Pulmonary artery endothelial cell (primary cell): Measurements from ENCODE around the gene TUBAL3. TPM values are rescaled to one million over a fixed set of nuclear protein-coding genes. Genes with fewer than 3 reads are reported as not detected.

ENCODE experiments used
- DNase-seq: peaks from one replicate; pipeline ENCODE4 v3.0.0-alpha.2; 2011; ENCODE audit warnings: low read depth, low spot score
- total RNA-seq: library from RNA; depleted of rRNA; stranded (reverse); fragments of >200 nt; gene quantifications from 2 replicates; pipeline ENCODE4 v1.2.3, GENCODE V29; 2014

The TUBAL3 gene
- 0.11 and 0.73 TPM in 2 replicates for total RNA-seq

GRCh38 chr10:5404208-5405041 is at the start of gene TUBAL3:
TSS of gene TUBAL3 (minus strand) at chr10:5404828. CDS start at chr10:5404792, 36 bp downstream.
- DNase-seq = no peak

GRCh38 chr10:5453749-5454489 is 49.3 kb upstream of the TUBAL3 start:
- no peak for DNase-seq

- DNase-seq = no peak
Measured at GRCh38 chr10:5450605-5451384, 46.2 kb upstream of the TUBAL3 start.

DNA sequence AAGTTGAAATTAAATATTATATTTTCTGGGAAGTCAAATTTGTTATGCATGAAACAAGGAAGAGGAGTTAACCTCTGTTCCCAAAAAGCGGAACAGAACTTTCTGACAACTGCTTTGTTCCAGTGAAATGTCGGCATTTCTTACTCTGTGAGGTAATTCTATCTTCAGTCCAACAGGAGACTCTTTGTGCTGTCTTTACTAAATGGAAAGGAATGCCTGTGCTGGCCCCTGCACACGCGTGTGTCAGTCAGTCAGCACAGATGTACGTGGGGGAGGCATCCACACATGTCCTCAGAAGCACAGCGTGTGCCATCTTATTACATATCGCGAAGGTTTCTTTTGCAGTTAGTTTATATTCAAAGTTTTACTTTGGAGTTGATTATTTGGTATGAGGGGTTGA is 45.2 kb upstream of the TUBAL3 start:
- peak; percentile 30 for DNase-seq

- DNase-seq = no peak
Measured at GRCh38 chr10:5449227-5449626, 44.6 kb upstream of the TUBAL3 start.

- no peak for DNase-seq
Measured at GRCh38 chr10:5448333-5449001, 43.8 kb upstream of the TUBAL3 start.

GRCh38 chr10:5447611-5448071 is 43.0 kb upstream of the TUBAL3 start:
- DNase-seq = no peak

GRCh38 chr10:5447056-5447455 is 42.4 kb upstream of the TUBAL3 start:
- DNase-seq = no peak

- peak; percentile 65 for DNase-seq
Measured at GRCh38 chr10:5446390-5446926, 41.8 kb upstream of the TUBAL3 start.

GRCh38 chr10:5445006-5445405 is 40.4 kb upstream of the TUBAL3 start:
- no peak for DNase-seq

DNA sequence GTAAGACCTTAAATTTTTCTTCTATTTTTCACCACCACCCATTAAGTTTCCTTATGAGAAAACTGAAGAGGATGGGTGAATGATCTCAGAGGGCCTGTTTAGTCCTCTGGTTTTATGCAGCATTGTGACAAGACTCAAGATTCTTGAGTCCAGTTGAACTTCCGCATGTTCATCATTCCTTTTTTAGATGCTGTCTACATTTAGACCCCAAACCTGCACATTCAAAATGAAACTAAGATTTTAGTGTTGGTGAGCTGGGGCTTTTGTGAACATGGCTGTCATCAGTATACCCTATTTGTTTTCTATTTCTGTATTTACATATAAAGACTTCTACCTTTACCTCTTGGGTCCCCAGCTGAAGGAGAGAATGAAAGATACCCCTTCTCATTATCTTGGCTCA is 38.8 kb upstream of the TUBAL3 start:
- DNase-seq = no peak

- DNase-seq = no peak
Measured at GRCh38 chr10:5442990-5443370, 38.4 kb upstream of the TUBAL3 start.

DNA sequence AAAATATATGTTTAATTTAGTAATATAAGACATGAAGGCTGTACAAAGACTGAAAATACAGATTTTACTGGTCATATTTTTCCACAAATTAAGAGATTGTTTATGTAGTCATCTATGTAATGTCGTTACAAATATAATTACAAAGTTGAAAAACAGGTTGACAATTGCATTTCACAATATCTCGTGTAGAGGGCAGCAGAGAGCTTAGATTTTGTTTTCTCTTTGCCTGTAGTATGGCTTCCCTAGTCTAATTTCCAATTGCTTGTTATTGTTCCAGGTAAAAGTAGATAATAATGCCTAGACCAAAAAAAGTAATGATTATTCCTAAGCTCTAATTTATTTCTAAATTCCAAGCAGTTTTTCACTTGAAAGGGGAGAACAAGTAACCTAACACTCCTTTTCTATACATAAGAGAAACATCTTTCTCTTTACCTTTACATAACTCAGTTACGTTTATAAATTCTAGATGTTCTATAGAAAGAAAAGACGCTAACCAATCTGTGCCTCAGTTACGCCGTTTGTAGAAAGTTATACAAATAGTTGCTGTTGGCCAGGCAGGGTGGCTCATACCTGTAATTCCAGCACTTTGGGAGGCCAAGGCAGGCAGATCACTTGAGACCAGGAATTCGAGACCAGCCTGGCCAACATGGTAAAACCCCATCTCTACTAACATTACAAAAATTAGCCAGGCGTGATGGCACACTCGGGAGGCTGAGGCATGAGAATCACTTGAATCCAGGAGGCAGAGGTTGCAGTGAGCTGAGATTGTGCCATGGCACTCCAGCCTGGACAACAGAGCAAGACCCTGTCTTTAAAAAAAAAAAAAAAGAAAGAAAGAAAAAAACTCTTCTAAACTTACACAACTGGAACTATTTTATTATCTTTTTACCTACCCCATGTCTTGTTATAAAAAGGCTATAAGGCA is 37.7 kb upstream of the TUBAL3 start:
- DNase-seq = no peak

- DNase-seq = no peak
Measured at GRCh38 chr10:5441106-5441505, 36.5 kb upstream of the TUBAL3 start.

DNA sequence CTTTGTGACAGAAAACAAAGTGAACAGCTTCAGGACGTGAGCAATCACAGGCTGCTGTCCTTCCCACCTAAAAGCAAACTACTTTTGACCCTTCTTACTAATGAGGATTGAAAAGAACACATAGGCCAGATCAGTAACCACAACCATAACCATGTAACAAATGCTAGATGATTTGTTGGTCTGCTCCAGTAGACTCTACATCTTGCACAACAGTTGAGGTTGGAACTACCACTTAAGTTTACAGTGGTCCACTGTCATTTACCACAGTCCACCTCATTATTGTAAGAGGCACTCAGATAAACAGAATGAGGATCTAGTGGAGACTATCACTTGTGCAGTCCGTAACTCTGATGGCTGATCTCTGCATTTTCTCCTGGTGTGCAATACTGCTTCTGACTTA is 35.6 kb upstream of the TUBAL3 start:
- no peak for DNase-seq

DNA sequence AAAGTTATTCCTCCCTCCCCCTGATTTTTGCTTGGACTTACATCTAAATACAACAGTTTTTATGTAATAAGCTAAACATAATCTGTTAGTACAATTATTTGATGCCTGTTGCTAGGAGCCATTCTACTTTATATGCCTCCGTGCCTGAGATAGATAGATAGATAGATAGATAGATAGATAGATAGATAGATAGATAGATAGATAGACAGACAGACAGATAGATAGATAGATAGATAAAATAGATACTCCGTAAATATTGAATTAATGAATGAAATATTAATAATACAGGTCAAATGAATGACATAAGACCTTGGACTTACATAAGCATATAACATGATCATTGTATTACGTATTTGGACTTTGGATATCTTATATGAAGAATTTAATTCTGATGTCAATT is 30.7 kb upstream of the TUBAL3 start:
- DNase-seq = no peak

- DNase-seq = no peak
Measured at GRCh38 chr10:5434017-5434753, 29.6 kb upstream of the TUBAL3 start.

GRCh38 chr10:5433182-5433581 is 28.6 kb upstream of the TUBAL3 start:
- no peak for DNase-seq

GRCh38 chr10:5428133-5428532 is 23.5 kb upstream of the TUBAL3 start:
- no peak for DNase-seq
